Parathyroid adenoma (tissue), 2 donors: ENCODE data around the gene ATF3.

Experiments used
- H2AFZ ChIP-seq: fragments of 300-600 bp; sonication (generic); one replicate; pipeline ENCODE4 v1.7.0; 2017; ENCODE audit warnings: antibody characterized with exemption, mild to moderate bottlenecking
- H3K27ac ChIP-seq: fragments of 300-600 bp; sonication (generic); one replicate; pipeline ENCODE4 v1.7.0; 2017
- H3K27me3 ChIP-seq: fragments of 300-600 bp; sonication (generic); one replicate; pipeline ENCODE4 v1.7.0; 2017; ENCODE audit warnings: low read length; ENCODE audit not compliant: control insufficient read depth, insufficient read depth
- H3K36me3 ChIP-seq: fragments of 300-600 bp; sonication (generic); one replicate; pipeline ENCODE4 v1.7.0; 2017; ENCODE audit warnings: low read length; ENCODE audit not compliant: control insufficient read depth, insufficient read depth
- H3K4me1 ChIP-seq: fragments of 300-600 bp; sonication (generic); one replicate; pipeline ENCODE4 v1.7.0; 2017; ENCODE audit warnings: control low read depth
- H3K4me2 ChIP-seq: fragments of 300-600 bp; sonication (generic); one replicate; pipeline ENCODE4 v1.7.0; 2017; ENCODE audit warnings: low read length
- H3K4me3 ChIP-seq: fragments of 300-600 bp; sonication (generic); one replicate; pipeline ENCODE4 v1.7.0; 2017; ENCODE audit warnings: low read depth, low read length
- H3K79me2 ChIP-seq: fragments of 300-600 bp; sonication (generic); one replicate; pipeline ENCODE4 v1.7.0; 2017; ENCODE audit warnings: control low read depth
- H3K9ac ChIP-seq: fragments of 300-600 bp; sonication (generic); one replicate; pipeline ENCODE4 v1.7.0; 2017; ENCODE audit warnings: mild to moderate bottlenecking
- H3K9me3 ChIP-seq: fragments of 300-600 bp; sonication (generic); one replicate; pipeline ENCODE4 v1.7.0; 2017; ENCODE audit warnings: low read length; ENCODE audit not compliant: control insufficient read depth
- CTCF ChIP-seq: fragments of 300-600 bp; sonication (generic); IDR thresholded peaks from one replicate; pipeline ENCODE4 v1.7.0; 2017; ENCODE audit warnings: antibody characterized with exemption, mild to moderate bottlenecking
- donor health status: primary hyperparathyroidism.

Gene ATF3

GRCh38 chr1:212584092-212584886, 24.3 kb upstream of the ATF3 start:
- H3K27ac ChIP-seq, result no peak overlapping the region
- H3K27me3 ChIP-seq, result no peaks in the 10 kb centered on the region
- no peaks in the 10 kb centered on the region for H3K79me2 ChIP-seq
- no peak overlapping the region for H3K4me2 ChIP-seq
- no peaks in the 10 kb centered on the region for H3K4me1 ChIP-seq
- no peaks in the 10 kb centered on the region for H3K9me3 ChIP-seq
- no peak overlapping the region for H3K9ac ChIP-seq
- TF ChIP-seq CTCF, result no peak
- H3K4me3 ChIP-seq, result no peak overlapping the region
- H2AFZ ChIP-seq, result no peak overlapping the region
- H3K36me3 ChIP-seq, result no peaks in the 10 kb centered on the region

DNA sequence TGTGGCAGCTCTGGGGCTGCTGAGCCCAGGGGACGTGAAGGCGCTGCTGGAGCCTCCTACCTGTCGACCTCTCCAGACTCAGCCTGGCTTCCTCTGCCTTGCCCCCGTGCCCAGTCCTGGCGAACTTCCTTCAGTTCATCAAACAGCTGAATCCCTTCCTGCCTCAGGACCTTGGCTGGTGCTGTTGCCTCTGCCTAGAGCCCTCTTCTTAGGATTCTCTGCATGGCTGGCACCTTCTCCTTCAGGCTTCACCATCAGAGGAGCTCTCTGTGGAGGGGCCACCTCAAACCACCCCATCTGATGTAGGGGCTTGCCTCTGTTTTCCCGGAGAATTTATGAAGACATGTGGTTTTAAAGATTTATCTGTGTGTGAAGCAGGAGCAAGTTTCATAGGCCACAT, 23.4 kb upstream of the ATF3 start:
- Histone ChIP-seq H2AFZ (no peak overlapping the region), H3K4me1 (no peaks in the 10 kb centered on the region), H3K36me3 (no peaks in the 10 kb centered on the region), H3K9ac (no peak overlapping the region), H3K4me3 (no peak overlapping the region), H3K27me3 (no peaks in the 10 kb centered on the region), H3K4me2 (no peak overlapping the region), H3K9me3 (no peaks in the 10 kb centered on the region), H3K27ac (no peak overlapping the region), H3K79me2 (no peaks in the 10 kb centered on the region)
- TF ChIP-seq CTCF, result no peak

DNA sequence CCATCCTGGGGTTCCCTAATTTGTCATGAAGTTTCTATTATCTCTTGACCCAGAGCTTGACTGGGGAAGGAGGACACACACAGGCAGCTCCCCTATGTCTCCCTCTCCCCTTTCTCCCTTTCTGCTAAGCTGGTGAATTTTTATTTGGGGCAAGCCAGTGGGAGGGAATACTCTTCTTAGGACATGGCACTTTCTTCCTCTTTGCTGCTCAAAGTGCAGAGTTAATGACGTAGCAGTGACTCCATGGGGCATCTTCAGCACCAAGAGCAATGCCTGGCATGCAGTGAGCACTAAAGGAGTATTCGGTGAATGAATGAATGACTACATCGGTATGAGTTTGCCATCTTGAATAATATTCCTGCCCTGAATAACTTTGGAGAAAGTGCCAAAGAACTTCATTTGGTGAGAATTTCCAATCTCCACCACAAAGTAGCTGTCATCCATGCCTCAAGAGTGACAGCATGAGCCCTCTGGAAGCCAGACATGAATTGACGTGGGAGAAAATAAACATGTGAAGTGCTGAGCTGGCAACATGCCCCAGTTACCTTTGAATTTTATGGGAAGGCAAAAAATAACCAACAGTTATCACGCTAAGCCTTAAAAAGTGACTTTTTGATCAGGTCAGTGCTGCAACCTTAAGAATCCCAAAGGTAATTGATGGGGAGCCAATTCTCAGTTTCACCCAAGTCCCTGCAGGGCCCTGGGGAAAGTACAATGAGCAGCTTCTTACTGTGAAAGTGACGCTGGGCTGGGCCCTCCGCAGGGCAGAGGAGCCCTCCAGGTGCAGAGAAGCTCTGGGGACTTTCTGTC, 22.1 kb upstream of the ATF3 start:
- no peaks in the 10 kb centered on the region for H3K27me3 ChIP-seq
- no peak for TF ChIP-seq CTCF
- H3K27ac ChIP-seq, result no peak overlapping the region
- no peak overlapping the region for H2AFZ ChIP-seq
- H3K4me2 ChIP-seq, result no peak overlapping the region
- H3K79me2 ChIP-seq, result no peaks in the 10 kb centered on the region
- H3K9ac ChIP-seq, result no peak overlapping the region
- no peaks in the 10 kb centered on the region for H3K9me3 ChIP-seq
- H3K36me3 ChIP-seq, result no peaks in the 10 kb centered on the region
- no peak overlapping the region for H3K4me3 ChIP-seq
- H3K4me1 ChIP-seq, result no peaks in the 10 kb centered on the region

DNA sequence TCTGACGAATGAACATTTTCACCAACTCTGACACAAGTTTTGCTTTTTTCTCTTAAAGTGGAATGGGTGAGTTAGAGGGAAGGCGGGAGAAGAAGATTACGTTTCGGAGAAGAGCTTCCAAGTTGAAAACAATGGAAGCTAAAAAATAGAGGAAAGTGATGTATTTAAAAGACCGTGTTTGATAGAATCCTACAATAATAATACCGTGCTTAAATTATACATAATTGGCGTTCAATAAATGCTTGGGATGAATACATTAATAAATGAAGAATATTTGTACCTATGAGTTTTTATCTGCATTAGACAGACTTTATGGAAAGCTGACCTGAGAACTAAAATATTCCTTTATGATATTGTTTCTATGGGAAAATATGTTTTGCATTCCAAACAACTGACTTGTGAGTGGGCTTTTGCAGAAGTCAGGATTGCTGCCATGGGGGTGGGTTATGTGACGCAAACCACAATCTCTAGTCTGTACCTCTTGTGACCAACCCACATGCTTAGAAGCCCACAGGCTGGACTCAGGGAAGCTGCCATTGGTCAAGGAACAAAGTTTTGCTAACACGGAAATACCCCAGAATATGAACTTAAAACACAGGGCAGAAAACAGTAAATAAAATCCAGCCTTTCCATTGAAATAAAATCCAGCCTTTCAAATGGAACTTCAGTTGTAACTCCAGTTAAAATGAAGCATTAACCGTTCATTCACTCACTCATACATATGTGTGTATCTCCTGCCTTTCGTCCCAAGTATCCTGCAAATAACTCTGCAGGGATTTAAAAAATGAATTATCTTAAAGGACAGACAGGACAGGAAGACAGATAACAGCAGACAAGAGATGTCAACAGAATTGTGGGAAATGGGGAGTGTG, 21.3 kb upstream of the ATF3 start:
- H3K27ac ChIP-seq, result no peak overlapping the region
- no peak for TF ChIP-seq CTCF
- H2AFZ ChIP-seq, result no peak overlapping the region
- H3K4me1 ChIP-seq, result no peaks in the 10 kb centered on the region
- H3K9ac ChIP-seq, result no peak overlapping the region
- no peak overlapping the region for H3K4me2 ChIP-seq
- no peaks in the 10 kb centered on the region for H3K36me3 ChIP-seq
- H3K27me3 ChIP-seq, result no peaks in the 10 kb centered on the region
- H3K4me3 ChIP-seq, result no peak overlapping the region
- H3K79me2 ChIP-seq, result no peaks in the 10 kb centered on the region
- H3K9me3 ChIP-seq, result no peaks in the 10 kb centered on the region
